HG03558 (cell line): Measurements from ENCODE around the gene HLA-DQA1.
"Not testable (repeated sequence)": the region's sequence is repeated elsewhere in the genome, so short reads cannot be mapped to it uniquely, and the experiment has no call there.

Source experiments
- ATAC-seq: cut with Tn5 transposase; IDR thresholded peaks from one replicate; pipeline ENCODE4 v1.9.1; 2021; ENCODE audit warnings: moderate number of reproducible peaks; ENCODE audit not compliant: unreplicated experiment; ENCODE audit errors: extremely low read depth

Gene HLA-DQA1

GRCh38 chr6:32621372-32621771 is 15.8 kb upstream of the HLA-DQA1 start:
- no peak for ATAC-seq

DNA sequence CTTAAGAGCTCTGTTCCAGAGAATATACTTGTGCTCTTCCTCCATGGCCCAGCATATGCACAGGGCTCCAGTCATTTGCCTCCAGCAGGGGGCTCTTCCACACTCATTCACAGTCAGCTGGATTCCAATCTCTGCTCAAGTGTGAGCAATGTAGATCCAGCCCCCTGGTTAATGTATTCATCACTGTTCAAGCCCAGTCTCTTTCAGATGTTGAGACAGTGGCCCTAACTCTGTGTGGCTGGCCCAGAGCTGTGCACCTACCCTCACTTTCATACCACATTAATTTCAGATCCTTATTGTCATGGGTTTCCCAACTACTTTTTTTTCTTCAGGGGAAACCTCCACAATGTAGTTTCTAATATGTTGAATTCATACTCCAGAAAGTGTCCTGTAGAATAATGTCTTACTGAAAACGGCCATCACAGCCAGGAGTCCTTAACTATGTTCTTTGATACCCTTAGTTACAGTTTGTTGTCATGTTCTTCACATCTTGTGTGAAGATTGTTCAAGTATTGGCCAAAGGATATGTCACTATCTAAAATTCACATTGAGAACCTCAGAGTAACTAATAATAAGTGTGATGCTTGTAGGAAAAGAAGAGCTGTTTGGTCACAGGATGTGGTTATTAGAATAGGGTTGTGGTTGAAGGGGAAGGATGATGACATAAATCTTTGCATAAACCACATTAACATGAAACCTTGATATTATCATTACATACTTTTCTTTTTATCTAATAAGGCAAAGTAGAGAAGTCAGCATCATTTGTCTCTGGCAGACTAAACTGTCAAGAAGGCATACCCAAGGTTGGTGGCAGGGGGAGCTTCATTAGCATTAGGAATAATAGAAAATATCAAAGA is 14.4 kb upstream of the HLA-DQA1 start:
- ATAC-seq, result peak; percentile 63

GRCh38 chr6:32623693-32624092 is 13.5 kb upstream of the HLA-DQA1 start:
- no peak for ATAC-seq

DNA sequence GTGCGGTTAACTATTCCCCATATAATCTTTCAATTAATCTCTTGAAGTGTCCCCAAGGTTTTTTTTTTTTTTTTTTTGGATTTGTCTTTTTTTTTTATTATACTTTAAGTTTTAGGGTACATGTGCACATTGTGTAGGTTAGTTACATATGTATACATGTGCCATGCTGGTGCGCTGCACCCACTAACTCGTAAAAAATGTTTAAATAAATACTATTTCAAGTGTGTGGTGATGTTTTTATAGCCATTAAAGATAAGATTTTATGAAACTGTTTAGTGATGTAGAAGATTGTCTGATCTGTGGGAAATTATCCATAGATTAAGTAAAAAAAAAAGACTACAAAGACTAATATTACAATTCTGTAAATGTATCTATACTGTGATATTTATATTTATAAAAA is 12.6 kb upstream of the HLA-DQA1 start:
- no peak for ATAC-seq

DNA sequence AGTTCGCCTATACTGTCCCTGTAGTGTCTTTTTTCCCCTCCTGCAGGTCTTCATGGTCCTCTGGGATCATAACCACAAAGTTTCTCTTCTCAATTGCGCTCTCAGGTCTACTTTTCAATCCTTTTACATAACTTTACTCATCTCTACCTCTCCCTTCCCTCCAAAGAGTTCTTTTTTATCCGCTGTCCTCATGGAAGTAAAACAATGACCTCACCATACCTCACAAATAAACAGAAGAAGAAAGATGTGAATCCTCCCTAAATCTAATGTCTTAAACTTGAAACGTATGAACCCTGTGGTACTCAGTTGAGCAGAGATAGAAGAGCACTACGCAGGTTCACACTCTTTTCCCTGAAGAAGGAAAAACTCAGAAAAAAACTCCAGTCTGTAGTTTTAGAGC is 12.1 kb upstream of the HLA-DQA1 start:
- ATAC-seq, result no peak

DNA sequence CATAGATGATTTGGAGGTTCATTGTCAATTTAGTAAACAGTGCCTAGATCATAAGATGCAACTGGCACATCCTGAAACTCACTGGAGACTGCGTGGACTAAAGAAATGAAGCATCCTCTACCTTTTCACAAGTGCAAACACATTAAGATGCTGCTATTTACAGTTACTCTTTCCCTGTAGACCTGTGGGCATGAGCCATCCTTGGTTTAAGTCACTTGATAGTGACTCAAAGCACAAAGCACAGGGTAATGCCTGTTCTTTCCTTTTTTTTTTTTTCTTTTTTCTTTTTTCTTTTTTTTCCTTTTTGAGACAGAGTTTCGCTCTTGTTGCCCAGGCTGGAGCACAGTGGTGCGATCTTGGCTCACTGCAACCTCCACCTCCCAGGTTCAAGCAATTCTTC is 10.0 kb upstream of the HLA-DQA1 start:
- ATAC-seq, result no peak

DNA sequence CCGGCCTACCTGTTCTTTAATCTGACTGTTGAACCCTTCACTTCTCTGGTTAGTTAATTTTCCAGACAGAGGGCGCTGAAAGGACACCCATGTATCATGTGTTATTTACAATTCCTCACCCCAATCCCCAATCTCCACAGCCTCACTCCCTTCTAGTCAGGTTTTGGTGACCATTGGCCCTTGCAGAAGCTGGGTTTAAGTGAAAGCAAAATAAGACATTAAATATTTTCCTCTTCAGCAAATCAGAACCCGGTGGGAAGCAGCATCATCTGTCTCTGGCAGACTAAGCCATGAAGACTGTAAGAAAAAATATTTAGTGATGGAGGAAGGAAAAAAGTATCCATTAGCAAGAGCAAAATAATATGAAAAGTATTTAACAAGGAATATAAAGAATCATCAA is 9.4 kb upstream of the HLA-DQA1 start:
- ATAC-seq, result no peak

DNA sequence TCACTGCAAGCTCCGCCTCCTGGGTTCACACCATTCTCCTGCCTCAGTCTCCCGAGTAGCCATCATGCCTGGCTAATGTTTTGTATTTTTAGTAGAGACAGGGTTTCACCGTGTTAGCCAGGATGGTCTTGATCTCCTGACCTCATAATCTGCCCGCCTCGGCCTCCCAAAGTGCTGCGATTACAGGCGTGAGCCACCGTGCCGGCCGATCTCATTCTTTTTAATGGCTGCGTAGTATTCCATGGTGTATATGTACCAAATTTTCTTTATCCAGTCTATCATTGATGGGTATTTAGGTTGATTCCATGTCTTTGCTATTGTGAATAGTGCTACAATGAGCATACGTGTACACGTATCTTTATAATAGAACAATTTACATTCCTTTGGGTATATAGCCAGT is 7.4 kb upstream of the HLA-DQA1 start:
- ATAC-seq, result not testable (repeated sequence)

DNA sequence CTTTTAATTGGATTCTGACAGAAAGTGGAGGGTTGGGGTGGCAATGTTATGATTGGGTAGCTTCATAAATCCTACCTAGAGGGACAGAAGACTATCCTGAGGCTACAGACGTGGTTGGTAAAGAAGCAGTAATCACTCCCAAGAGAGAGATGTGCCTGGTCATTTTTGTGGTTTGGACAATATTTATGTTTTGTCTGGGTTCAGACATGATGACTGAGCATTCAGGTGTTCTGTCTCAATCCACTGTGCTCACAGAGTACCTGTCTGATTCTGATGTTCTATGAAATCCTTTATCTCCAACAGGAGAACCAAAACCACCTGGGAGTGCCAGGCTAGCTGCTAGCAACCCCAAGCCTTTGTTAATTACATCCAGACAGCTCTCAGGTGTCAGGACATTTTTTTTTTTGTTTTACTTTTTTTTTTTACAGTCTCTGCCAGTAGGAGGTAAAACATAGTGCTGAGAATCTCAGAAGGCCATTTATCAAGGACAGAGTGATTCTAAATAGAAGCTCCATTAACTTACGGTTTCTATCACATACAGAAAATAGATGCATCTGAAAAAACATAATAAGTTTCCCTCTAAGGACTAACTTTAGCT is 1.6 kb upstream of the HLA-DQA1 start:
- ATAC-seq, result no peak

GRCh38 chr6:32637883-32638282 is 677 bp downstream of the HLA-DQA1 start:
- no peak for ATAC-seq

GRCh38 chr6:32638532-32639219 is 1.5 kb downstream of the HLA-DQA1 start:
- ATAC-seq, result no peak

- no peak for ATAC-seq
Observed at GRCh38 chr6:32639440-32640394, 2.5 kb downstream of the HLA-DQA1 start.

DNA sequence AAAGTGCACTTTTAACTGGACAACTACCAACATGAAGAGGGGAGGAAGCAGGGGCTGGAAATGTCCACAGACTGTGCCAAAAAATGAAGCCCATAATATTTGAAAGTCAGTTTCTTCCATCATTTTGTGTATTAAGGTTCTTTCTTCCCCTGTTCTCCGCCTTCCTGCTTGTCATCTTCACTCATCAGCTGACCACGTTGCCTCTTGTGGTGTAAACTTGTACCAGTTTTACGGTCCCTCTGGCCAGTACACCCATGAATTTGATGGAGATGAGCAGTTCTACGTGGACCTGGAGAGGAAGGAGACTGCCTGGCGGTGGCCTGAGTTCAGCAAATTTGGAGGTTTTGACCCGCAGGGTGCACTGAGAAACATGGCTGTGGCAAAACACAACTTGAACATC is 3.9 kb downstream of the HLA-DQA1 start:
- no peak for ATAC-seq

- not testable (repeated sequence) for ATAC-seq
Observed at GRCh38 chr6:32641785-32642719, 4.8 kb downstream of the HLA-DQA1 start.

GRCh38 chr6:32642720-32643106 is 5.5 kb downstream of the HLA-DQA1 start:
- no peak for ATAC-seq

GRCh38 chr6:32643904-32644303 is 6.7 kb downstream of the HLA-DQA1 start:
- no peak for ATAC-seq

DNA sequence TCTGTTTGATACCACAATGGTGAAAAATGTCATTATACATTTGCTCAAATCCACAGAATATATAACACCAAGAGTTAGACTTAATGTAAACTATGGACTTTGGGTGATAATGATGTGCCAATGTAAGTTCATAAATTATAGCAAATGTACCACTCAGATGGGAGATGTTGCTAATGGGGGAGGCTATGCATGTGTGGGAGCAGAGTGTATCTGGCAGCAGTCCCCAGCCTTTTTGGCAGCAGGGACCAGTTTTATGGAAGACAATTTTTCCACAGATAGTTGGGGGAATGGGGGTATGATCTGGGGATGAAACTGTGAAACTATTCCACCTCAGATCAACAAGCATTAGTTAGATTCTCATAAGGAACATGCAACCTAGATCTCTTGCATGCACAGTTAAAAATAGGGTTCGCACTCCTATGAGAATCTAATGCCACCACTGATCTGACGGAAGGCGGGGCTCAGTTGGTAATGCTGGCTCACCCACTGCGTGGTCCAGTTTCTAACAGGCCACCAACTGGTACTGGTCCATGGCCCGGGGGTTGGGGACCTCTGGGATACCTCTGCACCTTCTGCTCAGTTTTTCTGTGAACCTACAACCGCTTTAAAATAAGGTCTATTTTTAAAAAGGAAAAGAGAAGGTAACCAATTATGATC is 8.0 kb downstream of the HLA-DQA1 start:
- ATAC-seq, result no peak

GRCh38 chr6:32655203-32655710 is 18.1 kb downstream of the HLA-DQA1 start:
- ATAC-seq, result no peak
